Small intestine (tissue), 7 donors: ENCODE results near the gene LIN54. TPM values are rescaled to one million over a fixed set of nuclear protein-coding genes. Genes with fewer than 3 reads are reported as not detected.
A peak's percentile ranks its signal among the peaks of the same experiment; 100 is the strongest.

Experiments used
- DNase-seq, 2 donors: peaks; one replicate each; pipeline versions ENCODE4 v3.0.0 to v3.0.0-alpha.2; 2013
- FAIRE-seq: peaks from 2 replicates; lab custom pipeline; 2012; peaks lifted over from hg19 to GRCh38; lab: Jason Lieb, UNC
- H3K27ac ChIP-seq, 3 donors: one replicate each; pipeline ENCODE4 v1.5.1; 2013; ENCODE audit warnings: low read length in 2 of 3, mild to moderate bottlenecking in 2 of 3, control low read depth in 1 of 3, inconsistent platforms in 1 of 3, low read depth in 1 of 3, moderate library complexity in 1 of 3
- H3K27me3 ChIP-seq, 3 donors: one replicate each; pipeline ENCODE4 v1.6.1; 2013; ENCODE audit warnings: low read length in 3 of 3, inconsistent platforms in 1 of 3; ENCODE audit not compliant: control insufficient read depth in 3 of 3, insufficient read depth in 3 of 3
- H3K36me3 ChIP-seq, 3 donors: one replicate each; pipeline ENCODE4 v1.6.1; 2013; ENCODE audit warnings: low read length in 3 of 3, inconsistent platforms in 1 of 3, low read depth in 1 of 3, mild to moderate bottlenecking in 1 of 3, moderate library complexity in 1 of 3; ENCODE audit not compliant: control insufficient read depth in 3 of 3, insufficient read depth in 2 of 3
- H3K4me1 ChIP-seq, 3 donors: one replicate each; pipeline ENCODE4 v1.6.1; 2013; ENCODE audit warnings: low read length in 2 of 3, inconsistent platforms in 1 of 3, low read depth in 1 of 3, mild to moderate bottlenecking in 1 of 3, moderate library complexity in 1 of 3; ENCODE audit not compliant: control insufficient read depth in 3 of 3, insufficient read depth in 2 of 3
- H3K4me3 ChIP-seq, 3 donors: one replicate each; pipeline ENCODE4 v1.5.1; 2013; ENCODE audit warnings: low read length in 3 of 3, control low read depth in 1 of 3, inconsistent platforms in 1 of 3, low read depth in 1 of 3, mild to moderate bottlenecking in 1 of 3, moderate library complexity in 1 of 3
- H3K9me3 ChIP-seq, 2 donors: one replicate each; pipeline ENCODE4 v1.6.1; 2013; ENCODE audit warnings: low read depth in 1 of 2, low read length in 1 of 2; ENCODE audit not compliant: control insufficient read depth in 2 of 2, insufficient read depth in 1 of 2
- WGBS, 3 donors: extraction: QIAGEN DNeasy Blood & Tissue Kit; methylation state at CpG; one replicate each; pipeline ENCODE4 v1.1.7; 2013; 5-methylcytosine and 5-hydroxymethylcytosine counted together
- polyA plus RNA-seq, 4 donors: library from polyadenylated mRNA; stranded (reverse) in 3 of 4; unstranded in 1 of 4; fragments of 200-250 nt in 3 of 4; fragments of 120-200 nt in 1 of 4; gene quantifications; one replicate each; pipeline versions ENCODE4 v1.2.1 to v1.2.3, GENCODE V29; 2013
- donor health status: healthy with polysubstance abuse.
- donor health status: control.
- donor health status: control.
- donor health status: Bipolar disorder and iron deficiency.
- donor health status: healthy.

The LIN54 gene
- polyA plus RNA-seq, 4 donors = 3.0 to 11.8 (median 4.0) TPM

- 75 to 88% (median 87%) methylated on average over 3 of the region's 3 CpGs for WGBS, 3 donors
- FAIRE-seq = no peak
These were observed 9.3 kb upstream of the LIN54 start for GRCh38 chr4:83019794-83020494.

GRCh38 chr4:83013902-83014301 lies 3.3 kb upstream of the LIN54 start:
- FAIRE-seq (no peak), DNase-seq (peak in 1 of 2 donors; percentile 26)
- H3K27me3 ChIP-seq = no peaks in the 10 kb centered on the region
- H3K4me3 ChIP-seq = peak overlapping the region in 1 of 3 donors; percentile 69
- no peaks in the 10 kb centered on the region for H3K36me3 ChIP-seq
- no peaks in the 10 kb centered on the region for H3K9me3 ChIP-seq
- H3K4me1 ChIP-seq = peaks cover 0 to 17% (median 4%) of the 10 kb centered on the region in 3 donors
- H3K27ac ChIP-seq = peak overlapping the region in 1 of 3 donors; percentile 79

More at GRCh38 chr4:83019794-83020494, 9.3 kb upstream of the LIN54 start:
- H3K27ac ChIP-seq = no peak overlapping the region
- DNase-seq = no peak
- no peaks in the 10 kb centered on the region for H3K27me3 ChIP-seq
- no peaks in the 10 kb centered on the region for H3K4me1 ChIP-seq
- H3K4me3 ChIP-seq = no peak overlapping the region
- H3K9me3 ChIP-seq = peaks cover 0 to 9% of the 10 kb centered on the region in 2 donors
- no peaks in the 10 kb centered on the region for H3K36me3 ChIP-seq

- peak in 1 of 2 donors; percentile 21 for DNase-seq
- peak overlapping the region; percentile 48 to 82 (median 79) for H3K27ac ChIP-seq
- H3K4me1 ChIP-seq = peaks cover 0 to 17% (median 4%) of the 10 kb centered on the region in 3 donors
- H3K27me3 ChIP-seq = no peaks in the 10 kb centered on the region
- H3K9me3 ChIP-seq = no peaks in the 10 kb centered on the region
- H3K4me3 ChIP-seq = peak overlapping the region in 2 of 3 donors; percentile 47 to 69
- no peaks in the 10 kb centered on the region for H3K36me3 ChIP-seq
- no peak for FAIRE-seq
- 8 to 12% (median 10%) methylated on average over 13 of the region's 13 CpGs for WGBS, 3 donors
These were observed 2.8 kb upstream of the LIN54 start for GRCh38 chr4:83013420-83013867.

DNA sequence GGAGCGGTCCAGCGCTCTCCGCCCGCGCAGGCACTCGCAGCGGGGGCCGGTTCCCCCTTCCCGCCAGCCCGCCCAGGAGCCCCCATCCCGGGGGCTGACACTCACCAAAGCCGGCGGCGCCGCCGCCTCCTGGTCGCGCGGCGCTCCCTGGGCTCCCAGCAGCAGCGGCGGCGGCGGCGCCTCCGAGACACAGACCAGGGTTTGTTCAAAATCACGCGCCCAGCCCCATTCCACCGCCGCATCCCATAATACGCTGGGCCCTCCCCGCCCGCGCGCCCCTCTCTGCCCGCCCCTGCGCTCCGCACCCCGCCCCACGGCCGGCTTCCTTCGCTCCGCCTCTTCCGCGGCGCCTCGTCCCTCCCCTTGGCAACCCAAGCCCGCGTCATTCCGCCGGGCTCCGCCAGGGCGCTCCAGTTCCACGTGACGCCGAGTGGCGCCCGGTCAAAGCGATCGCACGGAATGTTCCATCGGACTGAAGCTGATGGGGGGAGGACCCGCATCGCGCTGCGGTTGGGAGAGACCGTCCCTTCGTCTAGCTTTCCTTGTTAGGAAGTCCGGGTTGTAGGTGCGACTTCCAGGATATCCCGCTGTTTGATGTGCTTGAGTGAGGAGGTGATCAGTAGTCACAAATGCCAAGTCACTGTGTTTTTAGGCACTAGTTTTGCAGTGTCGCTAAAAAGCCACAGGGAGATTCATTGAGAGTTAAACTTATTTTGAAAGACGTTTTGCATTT lies 2.2 kb upstream of the LIN54 start:
- H3K27ac ChIP-seq = peak overlapping the region; percentile 48 to 83 (median 83)
- H3K9me3 ChIP-seq = no peaks in the 10 kb centered on the region
- no peaks in the 10 kb centered on the region for H3K27me3 ChIP-seq
- H3K4me3 ChIP-seq = peak overlapping the region; percentile 77 to 78 (median 77)
- 0 to 1% (median 0%) methylated on average over 38 to 73 of the region's 73 CpGs for WGBS, 3 donors
- no peak for FAIRE-seq
- H3K4me1 ChIP-seq = peaks cover 0 to 17% (median 4%) of the 10 kb centered on the region in 3 donors
- H3K36me3 ChIP-seq = no peaks in the 10 kb centered on the region
- DNase-seq = peak; percentile 98 to 100

DNA sequence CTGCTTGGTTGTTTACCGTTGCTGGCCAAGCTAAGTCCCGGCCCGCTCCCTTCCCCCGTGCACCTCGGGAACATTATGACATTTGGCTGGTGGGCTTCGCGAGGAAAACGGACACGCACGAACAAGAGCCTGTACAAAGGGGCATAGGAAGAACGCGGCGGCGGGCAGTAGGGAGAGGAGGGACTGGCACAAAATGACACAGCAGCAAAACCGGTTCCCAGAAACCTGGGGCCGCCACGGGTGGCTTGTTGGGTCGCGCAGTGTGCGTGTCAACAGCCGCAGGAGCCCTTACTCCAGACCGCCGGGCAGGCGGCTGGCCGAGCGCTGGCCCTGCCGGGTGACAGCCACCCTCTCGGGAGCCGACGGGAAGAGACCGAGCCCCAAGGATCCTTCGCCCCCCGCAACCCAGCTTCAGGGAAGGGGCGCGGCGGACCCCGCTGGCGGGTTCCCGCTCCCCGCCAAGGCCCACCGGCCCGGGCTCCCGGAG lies 1.6 kb upstream of the LIN54 start:
- DNase-seq (peak; percentile 35 to 68), FAIRE-seq (no peak)
- H3K27me3 ChIP-seq = no peaks in the 10 kb centered on the region
- peaks cover 0 to 17% (median 4%) of the 10 kb centered on the region in 3 donors for H3K4me1 ChIP-seq
- H3K36me3 ChIP-seq = no peaks in the 10 kb centered on the region
- H3K9me3 ChIP-seq = no peaks in the 10 kb centered on the region
- H3K27ac ChIP-seq = peak overlapping the region; percentile 34 to 83 (median 83)
- WGBS, 3 donors = 0% methylated on average over 30 to 43 of the region's 43 CpGs
- peak overlapping the region; percentile 77 to 78 (median 77) for H3K4me3 ChIP-seq

DNA sequence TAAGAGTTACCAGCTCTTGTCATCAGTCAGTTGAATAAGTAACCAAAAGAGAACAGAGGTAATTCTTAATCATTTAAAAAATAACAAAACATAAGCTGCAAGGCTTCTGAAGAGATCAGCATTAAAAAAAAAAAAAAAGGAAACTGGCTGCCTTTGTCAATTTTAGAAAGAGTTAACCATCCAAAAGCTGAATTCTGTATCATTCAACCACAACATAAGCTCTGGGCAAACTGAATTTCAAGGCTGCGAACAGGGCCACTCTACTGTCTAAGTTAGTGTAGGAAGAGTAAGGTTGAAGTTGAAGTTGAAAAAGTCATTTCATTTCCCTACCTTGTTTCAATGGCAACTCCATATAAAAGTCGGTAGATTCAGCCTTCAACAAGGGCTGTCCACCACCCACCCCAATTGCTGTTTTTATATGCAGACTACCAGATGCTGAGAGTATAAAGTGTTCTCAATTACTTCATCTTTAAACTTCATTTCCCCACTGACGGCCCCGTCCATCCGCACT lies 1.1 kb upstream of the LIN54 start:
- Histone ChIP-seq H3K27ac (peak overlapping the region; percentile 34 to 83 (median 83)), H3K9me3 (no peaks in the 10 kb centered on the region), H3K4me3 (peak overlapping the region; percentile 77 to 78 (median 77)), H3K27me3 (no peaks in the 10 kb centered on the region), H3K36me3 (no peaks in the 10 kb centered on the region), H3K4me1 (peaks cover 0 to 17% (median 4%) of the 10 kb centered on the region in 3 donors)
- DNase-seq = peak in 1 of 2 donors; percentile 25
- 1 to 2% (median 2%) methylated on average over 5 of the region's 5 CpGs for WGBS, 3 donors
- FAIRE-seq = no peak

DNA sequence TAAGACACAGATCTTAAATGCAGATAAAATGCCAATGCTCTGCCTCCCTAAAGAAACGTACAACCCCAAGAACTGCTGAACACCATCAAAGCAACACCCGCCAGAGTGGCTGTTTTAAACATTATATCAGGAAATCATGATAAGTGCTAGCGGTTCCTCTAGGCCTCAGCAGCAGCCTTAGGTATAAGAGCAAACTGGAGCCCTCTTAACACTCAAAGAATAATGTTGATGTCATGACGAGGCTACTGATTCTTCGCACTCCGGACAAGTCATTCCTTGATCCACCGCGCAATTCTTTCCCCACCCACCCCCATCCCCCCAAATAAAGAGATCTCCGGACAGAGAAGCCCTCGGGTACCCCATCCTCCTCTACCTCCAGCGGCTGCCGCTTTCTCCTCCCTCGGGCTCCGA lies 507 bp downstream of the LIN54 start:
- peaks cover 0 to 4% (median 0%) of the 10 kb centered on the region in 3 donors for H3K36me3 ChIP-seq
- DNase-seq (peak in 1 of 2 donors; percentile 20), FAIRE-seq (no peak)
- peaks cover 0 to 17% (median 4%) of the 10 kb centered on the region in 3 donors for H3K4me1 ChIP-seq
- WGBS, 3 donors = 0 to 1% (median 1%) methylated on average over 14 of the region's 14 CpGs
- no peaks in the 10 kb centered on the region for H3K9me3 ChIP-seq
- peak overlapping the region; percentile 82 to 94 (median 83) for H3K4me3 ChIP-seq
- H3K27ac ChIP-seq = peak overlapping the region; percentile 93 to 99 (median 97)
- no peaks in the 10 kb centered on the region for H3K27me3 ChIP-seq

GRCh38 chr4:83009529-83009928 lies 1.1 kb downstream of the LIN54 start:
- peaks cover 0 to 17% (median 4%) of the 10 kb centered on the region in 3 donors for H3K4me1 ChIP-seq
- peak overlapping the region in 2 of 3 donors; percentile 82 to 94 for H3K4me3 ChIP-seq
- H3K9me3 ChIP-seq = no peaks in the 10 kb centered on the region
- H3K27ac ChIP-seq = peak overlapping the region in 1 of 3 donors; percentile 97
- WGBS, 3 donors = 41 to 57% (median 53%) methylated on average over 3 of the region's 3 CpGs
- peaks cover 0 to 4% (median 0%) of the 10 kb centered on the region in 3 donors for H3K36me3 ChIP-seq
- DNase-seq = peak in 1 of 2 donors; percentile 14
- no peak for FAIRE-seq
- H3K27me3 ChIP-seq = no peaks in the 10 kb centered on the region
